Skin of body (tissue), 2 donors: Measurements from ENCODE around the gene APOC3. TPM values are rescaled to one million over a fixed set of nuclear protein-coding genes. Genes with fewer than 3 reads are reported as not detected.

Experiments used
- DNase-seq: peaks from one replicate; lab custom pipeline; 2025; lab: John Stamatoyannopoulos, UW
- total RNA-seq: library from RNA; depleted of rRNA; stranded (reverse); fragments of >200 nt; gene quantifications from one replicate; pipeline ENCODE4 v1.2.3, GENCODE V29; 2014

Gene APOC3
- total RNA-seq, 1 donor from 2014 or later, result not detected

- DNase-seq, result no peak
These were observed 25.7 kb upstream of the APOC3 start for GRCh38 chr11:116804001-116804400.

GRCh38 chr11:116807601-116808261 is 22.0 kb upstream of the APOC3 start:
- no peak for DNase-seq

- no peak for DNase-seq
These were observed 21.2 kb upstream of the APOC3 start for GRCh38 chr11:116808262-116809175.

- DNase-seq, result no peak
These were observed 18.5 kb upstream of the APOC3 start for GRCh38 chr11:116811194-116811593.

GRCh38 chr11:116812109-116812508 is 17.6 kb upstream of the APOC3 start:
- DNase-seq, result no peak

- no peak for DNase-seq
These were observed 16.5 kb upstream of the APOC3 start for GRCh38 chr11:116813170-116813569.

- DNase-seq, result no peak
These were observed 15.8 kb upstream of the APOC3 start for GRCh38 chr11:116813781-116814471.

GRCh38 chr11:116814502-116814901 is 15.2 kb upstream of the APOC3 start:
- DNase-seq, result no peak

- no peak for DNase-seq
These were observed 10.7 kb upstream of the APOC3 start for GRCh38 chr11:116819049-116819448.

GRCh38 chr11:116821050-116821918 is 8.4 kb upstream of the APOC3 start:
- no peak for DNase-seq

GRCh38 chr11:116822575-116822974 is 7.1 kb upstream of the APOC3 start:
- DNase-seq, result no peak

GRCh38 chr11:116823031-116823843 is 6.5 kb upstream of the APOC3 start, which contains the start of gene APOA4:
Gene APOA4, minus strand, starts transcription at chr11:116823304. Its CDS starts 113 bp downstream, at chr11:116823191.
- DNase-seq, result no peak

GRCh38 chr11:116825434-116825833 is 4.3 kb upstream of the APOC3 start:
- no peak for DNase-seq

GRCh38 chr11:116825854-116826750 is 3.6 kb upstream of the APOC3 start:
- no peak for DNase-seq

GRCh38 chr11:116826751-116827431 is 2.8 kb upstream of the APOC3 start:
- no peak for DNase-seq

- no peak for DNase-seq
These were observed 2.2 kb upstream of the APOC3 start for GRCh38 chr11:116827461-116827860.

- DNase-seq, result no peak
These were observed 829 bp upstream of the APOC3 start for GRCh38 chr11:116828632-116829524.
